NK-92 (cell line): ENCODE data around the gene HBE1.
"Not testable (repeated sequence)": the region's sequence is repeated elsewhere in the genome, so short reads cannot be mapped to it uniquely, and the experiment has no call there.

Experiments
- DNase-seq: peaks from one replicate; lab custom pipeline; 2025; ENCODE audit not compliant: unreplicated experiment; lab: John Stamatoyannopoulos, UW

HBE1 gene

DNA sequence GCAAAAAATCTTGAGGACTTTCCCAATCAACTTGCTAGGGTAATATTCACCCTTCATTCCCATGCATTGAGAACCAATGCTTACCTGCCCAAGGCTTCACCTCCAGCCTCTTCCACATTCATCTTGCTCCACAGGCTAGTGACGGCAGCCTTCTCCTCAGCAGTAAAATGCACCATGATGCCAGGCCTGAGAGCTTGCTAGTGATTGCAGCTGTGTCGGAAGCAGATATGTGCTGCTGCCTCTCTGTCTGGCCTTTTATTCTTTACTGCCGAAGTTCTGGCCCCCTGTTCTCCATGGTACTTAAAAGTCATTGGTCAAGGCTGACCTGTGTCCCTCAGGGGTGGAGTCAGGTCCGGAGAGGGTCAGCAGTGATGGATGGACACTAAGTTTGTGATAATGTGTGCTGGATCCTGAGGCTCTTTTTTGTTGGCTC, at the start of gene HBE1:
Gene HBE1 (minus strand): TSS at position 231 of the 433 bp plus-strand sequence. CDS start 55 bp downstream, at position 176.
- no peak for DNase-seq

GRCh38 chr11:5317292-5317691, 47.5 kb upstream of the HBE1 start:
- no peak for DNase-seq

DNA sequence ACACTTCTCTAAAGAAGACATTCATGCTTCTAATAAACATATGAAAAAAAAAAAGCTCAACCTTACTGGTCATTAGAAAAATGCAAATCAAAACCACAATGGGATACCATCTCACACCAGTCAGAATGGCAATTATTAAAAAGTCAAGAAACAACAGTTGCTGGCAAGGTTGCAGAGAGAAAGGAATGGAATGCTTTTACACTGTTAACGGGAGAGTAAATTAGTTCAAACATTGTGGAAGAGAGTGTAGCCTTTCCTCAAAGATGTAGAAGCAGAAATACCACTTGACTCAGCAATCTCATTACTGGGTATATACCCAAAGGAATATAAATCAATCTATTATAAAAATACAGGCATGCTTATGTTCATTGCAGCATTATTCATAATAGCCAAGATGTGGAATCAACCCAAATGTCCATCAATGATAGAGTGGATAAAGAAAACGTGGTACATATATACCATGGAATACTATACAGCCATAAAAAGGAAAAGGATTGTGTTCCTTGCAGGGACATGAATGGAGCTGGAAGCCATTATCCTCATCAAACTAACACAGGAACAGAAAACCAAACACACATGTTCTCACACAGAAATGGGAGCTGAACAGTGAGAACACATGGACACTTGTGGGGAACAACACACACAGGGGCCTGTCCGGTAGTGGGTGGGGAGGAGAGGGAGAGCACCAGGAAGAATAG, 43.7 kb upstream of the HBE1 start:
- DNase-seq = not testable (repeated sequence)

DNA sequence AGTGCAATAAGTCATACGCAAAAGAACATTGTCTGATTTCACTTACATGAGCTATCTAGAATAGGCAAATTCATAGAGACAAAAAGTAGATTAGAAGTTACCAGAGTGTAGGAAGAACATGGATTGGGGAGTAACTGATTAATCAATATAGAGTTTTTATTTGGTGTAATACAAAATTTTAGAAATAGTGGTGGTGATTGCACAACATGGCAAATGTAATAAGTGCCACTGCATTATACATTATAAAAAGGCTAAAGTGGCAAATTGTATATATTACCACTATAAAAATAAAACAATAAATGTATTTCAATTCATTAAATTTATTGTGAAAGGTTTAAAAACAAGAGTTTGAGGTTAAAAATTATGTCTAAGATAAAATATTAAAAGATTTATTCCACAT, 40.7 kb upstream of the HBE1 start:
- no peak for DNase-seq

DNA sequence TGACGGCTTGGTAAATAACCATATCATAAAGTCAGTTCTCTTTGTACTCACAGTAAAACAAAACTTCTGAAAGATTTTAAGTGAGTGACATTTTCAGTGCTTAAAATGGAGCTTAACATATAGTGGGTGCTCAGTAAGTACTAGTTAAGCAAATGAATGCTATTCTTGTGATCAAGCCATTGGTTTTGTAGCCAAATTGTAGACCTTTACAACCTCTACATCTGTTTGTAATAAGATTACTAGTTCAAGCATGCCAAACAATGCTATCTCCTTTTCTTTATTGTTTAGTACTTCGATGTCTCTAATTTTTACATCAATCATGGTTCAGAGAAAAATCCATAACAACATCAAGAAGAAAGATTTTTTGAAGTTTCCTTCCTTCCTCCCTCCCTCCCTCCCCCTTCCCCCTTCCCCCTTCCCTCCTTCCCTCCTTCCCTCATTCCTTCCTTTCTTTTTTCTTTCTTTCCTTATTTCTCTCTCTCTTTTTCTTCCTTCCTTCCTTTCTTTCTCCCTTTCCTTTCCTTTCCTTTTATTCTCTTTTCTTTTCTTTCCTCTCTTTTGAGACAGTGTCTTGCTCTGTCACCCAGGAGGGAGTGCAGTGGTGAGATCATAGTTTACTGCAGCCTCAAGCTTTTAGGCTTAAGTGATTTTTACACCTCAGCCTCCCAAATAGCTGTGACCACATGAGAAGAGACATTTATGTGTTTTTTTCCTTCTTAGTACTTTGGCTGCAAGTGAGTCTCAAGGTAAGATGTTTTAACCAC, 37.7 kb upstream of the HBE1 start:
- DNase-seq = no peak

DNA sequence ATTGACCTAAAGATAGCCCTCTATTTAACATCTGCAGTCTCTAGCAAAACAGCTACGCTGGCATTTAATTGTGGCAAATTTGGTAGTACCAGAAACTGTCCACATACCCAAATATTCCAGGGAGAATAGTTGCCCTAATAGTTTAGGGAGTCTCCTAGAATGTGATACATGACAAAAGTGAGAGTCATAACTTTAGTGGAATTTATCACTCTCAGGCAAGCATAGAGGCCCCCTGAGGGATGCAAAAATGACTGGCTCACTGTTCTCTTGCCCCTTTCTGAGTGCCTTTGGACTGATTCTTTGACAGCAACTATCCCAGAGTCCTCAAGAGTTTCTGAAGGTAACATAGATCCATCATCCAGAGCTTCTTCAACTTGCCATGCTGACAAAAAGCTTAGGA, 34.3 kb upstream of the HBE1 start:
- no peak for DNase-seq

DNA sequence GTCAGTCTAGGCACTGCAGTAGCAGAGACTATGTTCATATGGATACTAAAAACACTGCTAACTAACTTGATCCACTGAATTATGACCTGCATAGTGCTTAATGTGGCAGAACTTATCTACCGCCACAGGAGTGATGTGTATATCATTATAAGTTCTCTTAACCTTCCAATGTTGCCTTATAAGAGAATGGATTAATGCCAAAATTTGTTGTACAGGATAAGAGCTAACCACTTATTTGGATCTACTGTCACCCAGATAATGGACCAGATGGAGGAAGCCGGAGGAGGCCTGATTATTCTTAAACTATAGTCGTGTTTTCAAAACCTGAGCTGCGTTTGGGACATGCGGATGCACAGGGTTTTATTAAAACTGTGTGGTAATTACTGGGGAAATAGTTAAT, 33.9 kb upstream of the HBE1 start:
- no peak for DNase-seq

DNA sequence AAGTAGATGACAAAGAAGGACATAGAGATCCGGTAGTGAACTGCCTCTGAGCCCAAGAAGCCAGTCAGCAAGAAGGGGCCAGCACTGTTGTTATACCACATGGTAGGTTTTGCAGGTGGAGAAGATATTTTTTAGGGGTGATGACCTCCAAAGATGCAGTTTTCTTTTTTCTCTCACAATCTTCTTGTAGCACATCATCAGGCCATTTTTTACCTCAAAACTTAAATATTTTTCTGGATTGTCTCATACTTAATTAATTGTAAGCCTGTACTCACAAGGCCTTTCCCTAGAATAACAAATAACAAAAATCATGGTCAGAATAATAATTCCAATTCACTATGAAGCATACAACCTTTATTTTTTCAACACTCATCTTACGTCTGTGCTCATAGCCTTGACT, 32.1 kb upstream of the HBE1 start, which contains the start of gene OR51B4:
Gene OR51B4 (minus strand): TSS at position 101 of the 400 bp plus-strand sequence. CDS start 0 bp downstream, at position 101.
- no peak for DNase-seq

GRCh38 chr11:5300251-5300650, 30.5 kb upstream of the HBE1 start:
- DNase-seq = no peak

DNA sequence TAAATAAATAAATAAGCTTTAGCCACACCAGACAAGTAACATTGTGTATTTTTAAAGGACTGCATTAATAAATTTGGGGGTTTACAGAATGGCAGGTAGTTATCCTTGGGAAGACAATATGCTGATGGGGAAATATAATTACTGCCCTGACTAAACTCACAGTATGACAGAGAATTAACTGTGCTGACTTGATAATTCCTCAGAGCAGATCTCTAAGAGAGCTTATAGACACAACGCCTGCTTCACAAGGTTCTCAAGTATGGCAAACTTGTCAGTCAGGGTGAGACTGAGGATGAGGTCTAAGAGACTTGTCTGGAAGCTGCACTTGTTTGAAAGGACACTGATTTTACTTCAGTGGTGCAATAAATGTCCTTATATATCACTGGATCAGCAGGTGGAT, 28.7 kb upstream of the HBE1 start:
- DNase-seq = no peak

DNA sequence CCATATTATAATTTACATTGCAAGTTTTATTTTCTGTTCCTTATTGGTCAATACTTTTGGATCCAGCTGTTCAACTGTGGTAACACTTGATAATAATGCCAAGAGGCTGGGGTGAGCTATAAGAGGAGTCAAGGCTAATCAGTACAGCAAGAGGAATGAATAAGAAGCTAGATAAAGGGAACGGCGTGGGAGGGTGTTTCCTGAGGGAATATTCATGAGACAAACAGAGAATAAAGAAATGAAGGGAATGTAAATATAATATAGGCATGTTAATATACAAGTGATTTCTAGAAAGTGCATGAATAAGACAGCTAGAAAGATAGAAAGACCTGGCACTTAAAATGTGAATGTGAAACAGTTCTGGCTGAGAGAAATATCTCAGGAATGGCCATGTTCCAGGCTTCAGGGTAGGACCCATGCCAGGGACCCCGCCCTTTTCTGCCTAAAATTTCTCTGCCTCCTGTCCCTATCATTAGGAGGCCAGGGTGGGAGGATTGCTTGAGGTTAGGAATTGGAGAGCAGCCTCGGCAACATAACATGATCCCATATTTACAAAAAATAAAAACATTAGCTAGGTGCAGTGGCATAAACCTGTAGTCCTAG, 28.1 kb upstream of the HBE1 start:
- no peak for DNase-seq

GRCh38 chr11:5294342-5294995, 24.7 kb upstream of the HBE1 start:
- not testable (repeated sequence) for DNase-seq

DNA sequence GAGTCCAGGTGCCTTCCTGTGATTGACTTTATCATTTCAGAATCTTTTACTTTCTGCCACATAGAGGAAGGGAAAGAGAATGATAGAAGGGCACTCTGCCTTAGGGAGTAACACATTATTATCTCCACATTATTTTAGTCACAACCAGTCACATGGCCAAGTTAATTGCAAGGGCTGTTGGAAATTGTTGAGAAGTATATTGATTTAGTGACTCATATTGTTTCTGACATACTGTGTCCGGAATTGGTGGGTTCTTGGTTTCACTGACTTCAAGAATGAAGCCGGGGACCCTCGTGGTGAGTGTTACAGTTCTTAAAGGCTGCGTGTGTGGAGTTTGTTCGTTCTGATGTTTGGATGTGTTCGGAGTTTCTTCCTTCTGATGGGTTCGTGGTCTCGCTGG, 23.3 kb upstream of the HBE1 start:
- DNase-seq = no peak

- no peak for DNase-seq
These were observed 21.6 kb upstream of the HBE1 start for GRCh38 chr11:5291207-5291838.

DNA sequence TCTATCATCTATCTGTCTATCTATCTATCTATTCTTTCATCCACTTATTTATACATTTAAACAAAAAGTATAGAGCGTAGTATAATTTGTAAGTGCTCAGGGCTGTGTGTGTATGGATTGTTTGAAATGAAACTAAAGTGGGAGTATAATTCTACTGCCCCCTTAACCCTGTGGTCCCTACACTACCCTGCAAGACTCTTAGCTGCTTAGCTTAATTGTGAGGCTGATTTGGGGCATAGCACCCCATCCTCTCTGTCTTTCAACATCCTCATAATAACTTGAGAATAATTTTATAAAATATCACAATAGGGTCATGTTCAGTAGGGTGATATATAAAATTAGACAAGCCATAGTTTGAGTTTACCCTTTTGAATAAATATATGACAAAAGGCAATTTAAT, 20.4 kb upstream of the HBE1 start:
- DNase-seq = no peak

- no peak for DNase-seq
These were observed 20.0 kb upstream of the HBE1 start for GRCh38 chr11:5289696-5290095.

- DNase-seq = no peak
These were observed 19.3 kb upstream of the HBE1 start for GRCh38 chr11:5288906-5289550.

- DNase-seq = no peak
These were observed 18.6 kb upstream of the HBE1 start for GRCh38 chr11:5288108-5288905.

DNA sequence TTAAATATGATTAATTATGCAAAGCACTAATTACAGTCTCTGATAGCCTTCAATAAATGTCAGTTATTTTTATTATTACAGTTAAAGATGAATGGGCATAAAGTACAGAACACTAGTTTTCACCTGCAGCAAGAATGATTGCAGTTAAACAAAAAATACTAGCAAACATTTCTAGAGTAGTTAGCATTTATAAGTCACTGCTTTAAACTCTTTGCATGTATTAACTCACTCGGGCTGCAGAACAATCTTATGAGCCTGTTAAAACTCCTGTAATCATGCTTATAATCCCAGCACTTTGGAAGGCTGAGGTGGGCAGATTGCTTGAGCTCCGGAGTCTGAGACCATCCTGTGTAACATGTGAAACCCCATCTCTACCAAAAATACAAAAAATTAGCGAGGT, 17.2 kb upstream of the HBE1 start:
- DNase-seq = no peak

- DNase-seq = no peak
These were observed 16.6 kb upstream of the HBE1 start for GRCh38 chr11:5286351-5286750.
